Measurements from ENCODE around the gene TTLL6. TPM values are rescaled to one million over a fixed set of nuclear protein-coding genes. Genes with fewer than 3 reads are reported as not detected.

Gene TTLL6
- total and polyA plus RNA-seq, 2 of the 4 experiments (the other 2 are of a cell fraction) = not detected

DNA sequence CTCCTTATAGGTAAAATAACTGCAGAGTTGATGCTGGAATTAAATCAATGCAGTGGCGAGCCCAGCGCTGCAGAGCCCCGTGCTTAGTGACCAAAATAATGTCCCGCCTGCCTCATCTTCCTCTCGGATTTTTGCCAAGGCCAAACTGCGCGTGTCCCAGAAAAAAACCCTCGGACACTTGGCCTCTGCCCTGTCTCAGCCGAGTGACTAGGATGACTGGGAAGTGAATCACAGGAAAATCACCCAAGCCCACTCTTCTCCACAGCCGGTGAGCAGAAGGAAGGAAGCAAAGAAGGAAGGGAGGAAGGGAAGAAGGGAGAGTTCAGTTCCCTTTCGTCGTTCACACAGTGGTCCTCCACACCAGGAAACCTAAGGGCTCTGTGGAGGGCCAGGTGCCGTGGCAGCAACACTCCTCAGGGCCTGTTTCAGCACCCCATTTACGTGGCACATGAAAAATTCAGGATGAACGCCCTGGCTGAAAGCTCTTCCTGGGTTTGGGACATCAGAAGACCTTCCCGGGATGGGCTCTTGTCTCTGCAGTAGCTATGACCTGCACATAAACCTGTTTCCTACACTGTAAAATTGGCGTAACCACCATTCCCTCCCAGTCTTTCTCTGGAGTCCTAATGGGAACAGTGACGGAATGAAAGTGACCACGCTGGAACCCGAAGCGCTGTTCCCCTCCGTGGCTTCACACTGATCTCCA lies 63.1 kb downstream of the TTLL6 start:
- WGBS, 2 experiments (ENCODE audit: extremely low coverage in 2 of 2, insufficient read length in 1 of 2) = 13% methylated on average over 6 of the region's 22 CpGs; no CpG with 5 or more reads in 1 of the 2 experiments
- ChIA-PET POLR2A (ENCODE audit: unreplicated experiment) (no interaction called here), CTCF (no interaction called here)
- Histone ChIP-seq H2AK5ac (ENCODE audit: low read depth, low read length) (0 out of 2 replicates have a peak overlapping the region, but pooled peaks have one; percentile 28), H3K56ac (ENCODE audit: extremely low read depth, insufficient read depth, low read length) (no peak overlapping the region), H3K27me3 (ENCODE audit: control insufficient read depth, insufficient read depth, low read length) (peaks cover 94% of the 10 kb centered on the region), H3K4me2 (ENCODE audit: low read depth, low read length) (no peak overlapping the region), H3K4me3 (ENCODE audit: insufficient read depth, low read depth, low read length) (no peak overlapping the region), H2BK15ac (ENCODE audit: low read depth, low read length) (no peak overlapping the region), H3K23ac (ENCODE audit: low read depth, low read length) (peak overlapping the region; percentile 18; the same call in 1 of the 2 replicates), H3K79me1 (ENCODE audit: low read depth in 1 of 2, low read length in 2 of 2) (no peaks in the 10 kb centered on the region), H2BK20ac (ENCODE audit: low read depth, low read length) (no peak overlapping the region), H3K9me1 (ENCODE audit: insufficient read depth, low read length) (peaks cover 6% of the 10 kb centered on the region; the same call in 1 of the 2 replicates), H3K9ac (ENCODE audit: low read depth, low read length) (no peak overlapping the region), H4K8ac (ENCODE audit: low read depth in 2 of 2, low read length in 2 of 2) (no peak overlapping the region), H4K5ac (ENCODE audit: low read depth, low read length) (no peak overlapping the region), H3K36me3 (ENCODE audit: control insufficient read depth, insufficient read depth, low read length) (no peaks in the 10 kb centered on the region), H3K18ac (ENCODE audit: low read depth, low read length) (no peak overlapping the region), H3K4me1 (ENCODE audit: control insufficient read depth, insufficient read depth, low read length) (no peaks in the 10 kb centered on the region), H3K9me3 (ENCODE audit: control insufficient read depth, insufficient read depth, low read length) (peaks cover 11% of the 10 kb centered on the region), H3K27ac (ENCODE audit: insufficient read depth, low read length) (no peak overlapping the region), H4K91ac (ENCODE audit: insufficient read depth, low read depth, low read length) (no peak overlapping the region), H4K20me1 (ENCODE audit: insufficient read depth, low read length) (peaks cover 19% of the 10 kb centered on the region; the same call in 1 of the 2 replicates), H3K4ac (ENCODE audit: low read depth, low read length) (no peak overlapping the region), H2BK120ac (ENCODE audit: low read depth, low read length) (no peak overlapping the region), H3K14ac (replicated peaks; ENCODE audit: low read depth, low read length) (no peak overlapping the region), H2BK5ac (ENCODE audit: low read depth, low read length, poor library complexity, severe bottlenecking) (no peak overlapping the region), H2AFZ (replicated peaks; ENCODE audit: low read length, poor library complexity) (peak overlapping the region; percentile 36), H2AK9ac (replicated peaks; ENCODE audit: low read depth, low read length, poor library complexity) (no peak overlapping the region)
- in situ Hi-C loops (cut with MboI; ENCODE audit: low sequenced_read_pairs) (loop anchor here (25.0 kb wide), 1 partner anchor 367 kb away; no protein-coding TSS in a partner anchor), dilution Hi-C loops (cut with HindIII; ENCODE audit: low sequenced_read_pairs, unreplicated experiment) (no loop called here), intact Hi-C loops (cut with micrococcal nuclease) (no loop called here)
- DNase-seq = no peak
- TF ChIP-seq FOS (IDR thresholded peaks at IDR 0.05; ENCODE audit: low read depth, low read length) (no peak), MAFK (IDR thresholded peaks at IDR 0.05; ENCODE audit: low read depth, low read length) (no peak), CEBPB (IDR thresholded peaks at IDR 0.05; ENCODE audit: low read depth, low read length) (no peak), NFE2L2 (IDR thresholded peaks at IDR 0.05; ENCODE audit: low read depth, low read length) (no peak)
- TF ChIP-seq, protein P1, sequence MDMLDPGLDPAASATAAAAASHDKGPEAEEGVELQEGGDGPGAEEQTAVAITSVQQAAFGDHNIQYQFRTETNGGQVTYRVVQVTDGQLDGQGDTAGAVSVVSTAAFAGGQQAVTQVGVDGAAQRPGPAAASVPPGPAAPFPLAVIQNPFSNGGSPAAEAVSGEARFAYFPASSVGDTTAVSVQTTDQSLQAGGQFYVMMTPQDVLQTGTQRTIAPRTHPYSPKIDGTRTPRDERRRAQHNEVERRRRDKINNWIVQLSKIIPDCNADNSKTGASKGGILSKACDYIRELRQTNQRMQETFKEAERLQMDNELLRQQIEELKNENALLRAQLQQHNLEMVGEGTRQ (IDR thresholded peaks at IDR 0.05; ENCODE audit: low read depth, low read length) = no peak
- TF ChIP-seq, protein P2, sequence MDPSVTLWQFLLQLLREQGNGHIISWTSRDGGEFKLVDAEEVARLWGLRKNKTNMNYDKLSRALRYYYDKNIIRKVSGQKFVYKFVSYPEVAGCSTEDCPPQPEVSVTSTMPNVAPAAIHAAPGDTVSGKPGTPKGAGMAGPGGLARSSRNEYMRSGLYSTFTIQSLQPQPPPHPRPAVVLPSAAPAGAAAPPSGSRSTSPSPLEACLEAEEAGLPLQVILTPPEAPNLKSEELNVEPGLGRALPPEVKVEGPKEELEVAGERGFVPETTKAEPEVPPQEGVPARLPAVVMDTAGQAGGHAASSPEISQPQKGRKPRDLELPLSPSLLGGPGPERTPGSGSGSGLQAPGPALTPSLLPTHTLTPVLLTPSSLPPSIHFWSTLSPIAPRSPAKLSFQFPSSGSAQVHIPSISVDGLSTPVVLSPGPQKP (IDR thresholded peaks at IDR 0.05; ENCODE audit: borderline replicate concordance, low read depth, low read length) = no peak
- ATAC-seq (ENCODE audit: low read depth) = no peak
- no TSS peak for BruUV-seq (replicated peaks)
